WTC11 (cell line): ENCODE results near the gene C2orf15. TPM values are rescaled to one million over a fixed set of nuclear protein-coding genes. Genes with fewer than 3 reads are reported as not detected.
A peak's percentile ranks its signal among the peaks of the same experiment; 100 is the strongest.

Experiments
- ATAC-seq: fragments of 200-7000 bp; cut with Tn5 transposase; 2 replicates; pipeline ENCODE4 v1.10.0; 2021; ENCODE audit warnings: mild to moderate bottlenecking, moderate library complexity
- CTCF ChIA-PET: fragments of 300-600 bp; sonication (Branson Sonifier 250); formaldehyde crosslinking; loops from one replicate; lab custom pipeline; 2021; ENCODE audit warnings: antibody characterized with exemption; lab: Charles Lee
- POLR2A ChIA-PET: fragments of 350-600 bp; sonication (Branson Sonifier 250); formaldehyde crosslinking; loops from one replicate; lab custom pipeline; 2021; ENCODE audit warnings: antibody characterized with exemption; lab: Charles Lee
- DNase-seq: peaks from one replicate; pipeline ENCODE4 v3.0.0; 2021; ENCODE audit warnings: low spot score
- H3K27ac Mint-ChIP-seq: 2 replicates; pipeline ENCODE4 v1.8.0; 2021; ENCODE audit warnings: mixed read lengths
- H3K27me3 Mint-ChIP-seq: 2 replicates; pipeline ENCODE4 v1.8.0; 2021; ENCODE audit warnings: low read depth, mild to moderate bottlenecking, moderate library complexity, mixed read lengths
- H3K36me3 Mint-ChIP-seq: 2 replicates; pipeline ENCODE4 v1.8.0; 2021; ENCODE audit warnings: mixed read lengths
- H3K4me1 Mint-ChIP-seq: 2 replicates; pipeline ENCODE4 v1.8.0; 2022; ENCODE audit warnings: mixed read lengths
- H3K4me3 Mint-ChIP-seq: 2 replicates; pipeline ENCODE4 v1.8.0; 2021; ENCODE audit warnings: mild to moderate bottlenecking, moderate library complexity, mixed read lengths
- H3K9me3 Mint-ChIP-seq: 2 replicates; pipeline ENCODE4 v1.8.0; 2021; ENCODE audit warnings: mixed read lengths
- EMX1 ChIP-seq: fragments of 250-450 bp; sonication (Bioruptor Pico); IDR thresholded peaks from 2 replicates; pipeline ENCODE4 v1.8.0; 2021; ENCODE audit warnings: mild to moderate bottlenecking
- ESRRA ChIP-seq: sonication (generic); formaldehyde crosslinking; IDR thresholded peaks from 2 replicates; pipeline ENCODE4 v1.8.1; 2022; ENCODE audit warnings: mild to moderate bottlenecking, missing genetic modification reagents, borderline replicate concordance
- ETV6 ChIP-seq: sonication (generic); formaldehyde crosslinking; IDR thresholded peaks from 2 replicates; pipeline ENCODE4 v1.8.1; 2022; ENCODE audit warnings: mild to moderate bottlenecking, missing genetic modification reagents
- FOXK1 ChIP-seq: sonication (generic); formaldehyde crosslinking; IDR thresholded peaks from 2 replicates; pipeline ENCODE4 v1.8.0; 2022; ENCODE audit warnings: mild to moderate bottlenecking, moderate library complexity, missing genetic modification reagents
- GABPB1 ChIP-seq: sonication (generic); formaldehyde crosslinking; IDR thresholded peaks from 2 replicates; pipeline ENCODE4 v1.8.1; 2023; ENCODE audit warnings: mild to moderate bottlenecking, missing genetic modification reagents
- GTF2I ChIP-seq: fragments of 250-450 bp; sonication (Bioruptor Pico); conservative IDR thresholded peaks from 2 replicates; pipeline ENCODE4 v1.4.0; 2021; ENCODE audit warnings: mild to moderate bottlenecking
- KAT7 ChIP-seq: sonication (generic); formaldehyde crosslinking; IDR thresholded peaks from 2 replicates; pipeline ENCODE4 v1.8.1; 2023; ENCODE audit warnings: missing genetic modification reagents, mild to moderate bottlenecking, borderline replicate concordance
- NFE2L1 ChIP-seq: sonication (generic); formaldehyde crosslinking; IDR thresholded peaks from 2 replicates; pipeline ENCODE4 v1.8.1; 2023; ENCODE audit warnings: missing genetic modification reagents
- RELA ChIP-seq: sonication (generic); formaldehyde crosslinking; IDR thresholded peaks from 2 replicates; pipeline ENCODE4 v1.8.1; 2022; ENCODE audit warnings: missing genetic modification reagents, mild to moderate bottlenecking, borderline replicate concordance
- RORB ChIP-seq: fragments of 250-450 bp; sonication (Bioruptor Pico); IDR thresholded peaks from 2 replicates; pipeline ENCODE4 v1.9.0; 2021; ENCODE audit warnings: mild to moderate bottlenecking
- ZNF138 ChIP-seq: sonication (generic); formaldehyde crosslinking; conservative IDR thresholded peaks from 2 replicates; pipeline ENCODE4 v1.8.1; 2022; ENCODE audit warnings: mild to moderate bottlenecking, moderate library complexity, missing genetic modification reagents
- ZNF219 ChIP-seq: sonication (generic); formaldehyde crosslinking; IDR thresholded peaks from 2 replicates; pipeline ENCODE4 v1.8.0; 2023; ENCODE audit warnings: missing genetic modification reagents, mild to moderate bottlenecking, borderline replicate concordance
- total RNA-seq: library from RNA; stranded (reverse); gene quantifications from 3 replicates; pipeline ENCODE4 v1.2.3, GENCODE V29; 2021
- TF ChIP-seq, protein P1 (sequence below): sonication (generic); formaldehyde crosslinking; IDR thresholded peaks from 2 replicates; pipeline ENCODE4 v1.8.1; 2023; ENCODE audit warnings: mild to moderate bottlenecking, moderate library complexity, missing genetic modification reagents
- TF ChIP-seq, protein P2 (sequence below): sonication (generic); formaldehyde crosslinking; IDR thresholded peaks from 2 replicates; pipeline ENCODE4 v1.8.1; 2023; ENCODE audit warnings: mild to moderate bottlenecking, missing genetic modification reagents, borderline replicate concordance
- TF ChIP-seq, protein P3 (sequence below): sonication (generic); formaldehyde crosslinking; IDR thresholded peaks from 2 replicates; pipeline ENCODE4 v1.8.0; 2023; ENCODE audit warnings: mild to moderate bottlenecking, missing genetic modification reagents
- TF ChIP-seq, protein P4 (sequence below): sonication (generic); formaldehyde crosslinking; IDR thresholded peaks from 2 replicates; pipeline ENCODE4 v1.8.1; 2023; ENCODE audit warnings: mild to moderate bottlenecking, missing genetic modification reagents, moderate library complexity
- TF ChIP-seq, protein P5 (sequence below): sonication (generic); formaldehyde crosslinking; IDR thresholded peaks from 2 replicates; pipeline ENCODE4 v1.8.1; 2023; ENCODE audit warnings: mild to moderate bottlenecking, missing genetic modification reagents
- TF ChIP-seq, protein P6 (sequence below): sonication (generic); formaldehyde crosslinking; IDR thresholded peaks from 2 replicates; pipeline ENCODE4 v1.8.0; 2022; ENCODE audit warnings: mild to moderate bottlenecking, missing genetic modification reagents
- TF ChIP-seq, protein P7 (sequence below): sonication (generic); formaldehyde crosslinking; conservative IDR thresholded peaks from 2 replicates; pipeline ENCODE4 v1.8.1; 2023; ENCODE audit warnings: mild to moderate bottlenecking, low read depth, missing genetic modification reagents, moderate library complexity
- TF ChIP-seq, protein P8 (sequence below): sonication (generic); formaldehyde crosslinking; IDR thresholded peaks from 2 replicates; pipeline ENCODE4 v1.8.0; 2022; ENCODE audit warnings: mild to moderate bottlenecking, missing genetic modification reagents

C2orf15 gene
- total RNA-seq, 1 experiment from 2014 or later = 6.1 TPM

DNA sequence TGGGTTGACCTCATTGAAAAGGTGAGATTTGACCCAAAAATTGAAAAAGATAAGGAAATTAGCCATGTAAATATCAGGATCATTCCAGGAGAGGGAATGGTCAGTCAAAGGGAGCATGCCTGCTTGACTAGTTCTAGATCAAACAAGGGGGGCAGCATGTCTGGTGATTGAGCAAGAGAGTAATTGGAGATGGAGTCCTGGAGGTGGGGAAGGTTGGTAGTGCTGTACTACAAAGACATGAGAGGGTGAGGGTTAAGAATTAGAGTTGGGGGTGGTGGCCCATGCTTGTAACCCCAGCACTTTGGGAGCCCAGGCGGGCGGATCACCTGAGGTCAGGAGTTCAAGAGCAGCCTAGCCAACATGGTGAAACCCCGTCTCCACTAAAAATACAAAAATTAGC is 41.5 kb downstream of the C2orf15 start:
- ChIA-PET POLR2A (no interaction called here), CTCF (no interaction called here)
- H3K4me1 Mint-ChIP-seq = peaks cover 22% of the 10 kb centered on the region
- DNase-seq (no peak), ATAC-seq (no peak)
- peak overlapping the region; percentile 4 for H3K4me3 Mint-ChIP-seq
- H3K27ac Mint-ChIP-seq = no peak overlapping the region
- H3K27me3 Mint-ChIP-seq = no peaks in the 10 kb centered on the region
- TF ChIP-seq, protein P1, sequence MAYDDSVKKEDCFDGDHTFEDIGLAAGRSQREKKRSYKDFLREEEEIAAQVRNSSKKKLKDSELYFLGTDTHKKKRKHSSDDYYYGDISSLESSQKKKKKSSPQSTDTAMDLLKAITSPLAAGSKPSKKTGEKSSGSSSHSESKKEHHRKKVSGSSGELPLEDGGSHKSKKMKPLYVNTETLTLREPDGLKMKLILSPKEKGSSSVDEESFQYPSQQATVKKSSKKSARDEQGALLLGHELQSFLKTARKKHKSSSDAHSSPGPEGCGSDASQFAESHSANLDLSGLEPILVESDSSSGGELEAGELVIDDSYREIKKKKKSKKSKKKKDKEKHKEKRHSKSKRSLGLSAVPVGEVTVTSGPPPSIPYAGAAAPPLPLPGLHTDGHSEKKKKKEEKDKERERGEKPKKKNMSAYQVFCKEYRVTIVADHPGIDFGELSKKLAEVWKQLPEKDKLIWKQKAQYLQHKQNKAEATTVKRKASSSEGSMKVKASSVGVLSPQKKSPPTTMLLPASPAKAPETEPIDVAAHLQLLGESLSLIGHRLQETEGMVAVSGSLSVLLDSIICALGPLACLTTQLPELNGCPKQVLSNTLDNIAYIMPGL (CRISPR knock-in tag) = no peak
- no peak for TF ChIP-seq ZNF219
- TF ChIP-seq, protein P2, sequence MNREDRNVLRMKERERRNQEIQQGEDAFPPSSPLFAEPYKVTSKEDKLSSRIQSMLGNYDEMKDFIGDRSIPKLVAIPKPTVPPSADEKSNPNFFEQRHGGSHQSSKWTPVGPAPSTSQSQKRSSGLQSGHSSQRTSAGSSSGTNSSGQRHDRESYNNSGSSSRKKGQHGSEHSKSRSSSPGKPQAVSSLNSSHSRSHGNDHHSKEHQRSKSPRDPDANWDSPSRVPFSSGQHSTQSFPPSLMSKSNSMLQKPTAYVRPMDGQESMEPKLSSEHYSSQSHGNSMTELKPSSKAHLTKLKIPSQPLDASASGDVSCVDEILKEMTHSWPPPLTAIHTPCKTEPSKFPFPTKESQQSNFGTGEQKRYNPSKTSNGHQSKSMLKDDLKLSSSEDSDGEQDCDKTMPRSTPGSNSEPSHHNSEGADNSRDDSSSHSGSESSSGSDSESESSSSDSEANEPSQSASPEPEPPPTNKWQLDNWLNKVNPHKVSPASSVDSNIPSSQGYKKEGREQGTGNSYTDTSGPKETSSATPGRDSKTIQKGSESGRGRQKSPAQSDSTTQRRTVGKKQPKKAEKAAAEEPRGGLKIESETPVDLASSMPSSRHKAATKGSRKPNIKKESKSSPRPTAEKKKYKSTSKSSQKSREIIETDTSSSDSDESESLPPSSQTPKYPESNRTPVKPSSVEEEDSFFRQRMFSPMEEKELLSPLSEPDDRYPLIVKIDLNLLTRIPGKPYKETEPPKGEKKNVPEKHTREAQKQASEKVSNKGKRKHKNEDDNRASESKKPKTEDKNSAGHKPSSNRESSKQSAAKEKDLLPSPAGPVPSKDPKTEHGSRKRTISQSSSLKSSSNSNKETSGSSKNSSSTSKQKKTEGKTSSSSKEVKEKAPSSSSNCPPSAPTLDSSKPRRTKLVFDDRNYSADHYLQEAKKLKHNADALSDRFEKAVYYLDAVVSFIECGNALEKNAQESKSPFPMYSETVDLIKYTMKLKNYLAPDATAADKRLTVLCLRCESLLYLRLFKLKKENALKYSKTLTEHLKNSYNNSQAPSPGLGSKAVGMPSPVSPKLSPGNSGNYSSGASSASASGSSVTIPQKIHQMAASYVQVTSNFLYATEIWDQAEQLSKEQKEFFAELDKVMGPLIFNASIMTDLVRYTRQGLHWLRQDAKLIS (CRISPR knock-in tag) = no peak
- TF ChIP-seq, protein P3, sequence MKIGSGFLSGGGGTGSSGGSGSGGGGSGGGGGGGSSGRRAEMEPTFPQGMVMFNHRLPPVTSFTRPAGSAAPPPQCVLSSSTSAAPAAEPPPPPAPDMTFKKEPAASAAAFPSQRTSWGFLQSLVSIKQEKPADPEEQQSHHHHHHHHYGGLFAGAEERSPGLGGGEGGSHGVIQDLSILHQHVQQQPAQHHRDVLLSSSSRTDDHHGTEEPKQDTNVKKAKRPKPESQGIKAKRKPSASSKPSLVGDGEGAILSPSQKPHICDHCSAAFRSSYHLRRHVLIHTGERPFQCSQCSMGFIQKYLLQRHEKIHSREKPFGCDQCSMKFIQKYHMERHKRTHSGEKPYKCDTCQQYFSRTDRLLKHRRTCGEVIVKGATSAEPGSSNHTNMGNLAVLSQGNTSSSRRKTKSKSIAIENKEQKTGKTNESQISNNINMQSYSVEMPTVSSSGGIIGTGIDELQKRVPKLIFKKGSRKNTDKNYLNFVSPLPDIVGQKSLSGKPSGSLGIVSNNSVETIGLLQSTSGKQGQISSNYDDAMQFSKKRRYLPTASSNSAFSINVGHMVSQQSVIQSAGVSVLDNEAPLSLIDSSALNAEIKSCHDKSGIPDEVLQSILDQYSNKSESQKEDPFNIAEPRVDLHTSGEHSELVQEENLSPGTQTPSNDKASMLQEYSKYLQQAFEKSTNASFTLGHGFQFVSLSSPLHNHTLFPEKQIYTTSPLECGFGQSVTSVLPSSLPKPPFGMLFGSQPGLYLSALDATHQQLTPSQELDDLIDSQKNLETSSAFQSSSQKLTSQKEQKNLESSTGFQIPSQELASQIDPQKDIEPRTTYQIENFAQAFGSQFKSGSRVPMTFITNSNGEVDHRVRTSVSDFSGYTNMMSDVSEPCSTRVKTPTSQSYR = no peak
- TF ChIP-seq ESRRA (CRISPR knock-in tag) = no peak
- TF ChIP-seq, protein P4, sequence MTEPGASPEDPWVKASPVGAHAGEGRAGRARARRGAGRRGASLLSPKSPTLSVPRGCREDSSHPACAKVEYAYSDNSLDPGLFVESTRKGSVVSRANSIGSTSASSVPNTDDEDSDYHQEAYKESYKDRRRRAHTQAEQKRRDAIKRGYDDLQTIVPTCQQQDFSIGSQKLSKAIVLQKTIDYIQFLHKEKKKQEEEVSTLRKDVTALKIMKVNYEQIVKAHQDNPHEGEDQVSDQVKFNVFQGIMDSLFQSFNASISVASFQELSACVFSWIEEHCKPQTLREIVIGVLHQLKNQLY = no peak
- TF ChIP-seq, protein P5, sequence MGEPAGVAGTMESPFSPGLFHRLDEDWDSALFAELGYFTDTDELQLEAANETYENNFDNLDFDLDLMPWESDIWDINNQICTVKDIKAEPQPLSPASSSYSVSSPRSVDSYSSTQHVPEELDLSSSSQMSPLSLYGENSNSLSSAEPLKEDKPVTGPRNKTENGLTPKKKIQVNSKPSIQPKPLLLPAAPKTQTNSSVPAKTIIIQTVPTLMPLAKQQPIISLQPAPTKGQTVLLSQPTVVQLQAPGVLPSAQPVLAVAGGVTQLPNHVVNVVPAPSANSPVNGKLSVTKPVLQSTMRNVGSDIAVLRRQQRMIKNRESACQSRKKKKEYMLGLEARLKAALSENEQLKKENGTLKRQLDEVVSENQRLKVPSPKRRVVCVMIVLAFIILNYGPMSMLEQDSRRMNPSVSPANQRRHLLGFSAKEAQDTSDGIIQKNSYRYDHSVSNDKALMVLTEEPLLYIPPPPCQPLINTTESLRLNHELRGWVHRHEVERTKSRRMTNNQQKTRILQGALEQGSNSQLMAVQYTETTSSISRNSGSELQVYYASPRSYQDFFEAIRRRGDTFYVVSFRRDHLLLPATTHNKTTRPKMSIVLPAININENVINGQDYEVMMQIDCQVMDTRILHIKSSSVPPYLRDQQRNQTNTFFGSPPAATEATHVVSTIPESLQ (CRISPR knock-in tag) = no peak
- H3K9me3 Mint-ChIP-seq = 0 out of 2 replicates have a peak, but pooled peaks cover 5% of the 10 kb centered on the region
- H3K36me3 Mint-ChIP-seq = peaks cover 9% of the 10 kb centered on the region; the same call in 1 of the 2 replicates

DNA sequence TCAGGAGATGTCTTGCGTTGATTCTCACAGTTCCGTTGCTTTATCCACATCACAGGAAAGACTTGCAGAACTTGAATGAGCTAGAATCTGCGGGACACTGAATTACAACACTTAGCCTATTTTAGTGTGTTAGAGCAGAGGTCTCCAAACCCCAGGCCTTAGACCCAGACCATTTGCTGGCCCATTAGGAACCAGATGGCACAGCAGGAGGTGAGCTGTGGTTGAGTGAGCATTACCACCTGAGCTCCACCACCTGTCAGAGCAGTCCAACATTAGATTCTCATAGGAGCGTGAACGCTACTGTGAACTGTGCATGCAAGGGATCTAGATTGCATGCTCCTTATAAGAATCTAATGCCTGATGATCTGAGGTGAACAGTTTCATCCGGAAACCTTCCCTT is 43.3 kb downstream of the C2orf15 start:
- Mint-ChIP-seq H3K36me3 (peaks cover 23% of the 10 kb centered on the region), H3K4me3 (no peak overlapping the region), H3K4me1 (peaks cover 17% of the 10 kb centered on the region), H3K9me3 (0 out of 2 replicates have a peak, but pooled peaks cover 5% of the 10 kb centered on the region), H3K27me3 (no peaks in the 10 kb centered on the region), H3K27ac (no peak overlapping the region)
- CTCF ChIA-PET = no interaction called here
- DNase-seq (no peak), ATAC-seq (no peak)
- POLR2A ChIA-PET = no interaction called here
- no peak for TF ChIP-seq KAT7 (CRISPR knock-in tag)
- TF ChIP-seq RORB = no peak
- no peak for TF ChIP-seq RELA
- TF ChIP-seq, protein P6, sequence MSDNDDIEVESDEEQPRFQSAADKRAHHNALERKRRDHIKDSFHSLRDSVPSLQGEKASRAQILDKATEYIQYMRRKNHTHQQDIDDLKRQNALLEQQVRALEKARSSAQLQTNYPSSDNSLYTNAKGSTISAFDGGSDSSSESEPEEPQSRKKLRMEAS = no peak
- no peak for TF ChIP-seq GABPB1
- TF ChIP-seq EMX1 (CRISPR knock-in tag) = no peak
- TF ChIP-seq, protein P7, sequence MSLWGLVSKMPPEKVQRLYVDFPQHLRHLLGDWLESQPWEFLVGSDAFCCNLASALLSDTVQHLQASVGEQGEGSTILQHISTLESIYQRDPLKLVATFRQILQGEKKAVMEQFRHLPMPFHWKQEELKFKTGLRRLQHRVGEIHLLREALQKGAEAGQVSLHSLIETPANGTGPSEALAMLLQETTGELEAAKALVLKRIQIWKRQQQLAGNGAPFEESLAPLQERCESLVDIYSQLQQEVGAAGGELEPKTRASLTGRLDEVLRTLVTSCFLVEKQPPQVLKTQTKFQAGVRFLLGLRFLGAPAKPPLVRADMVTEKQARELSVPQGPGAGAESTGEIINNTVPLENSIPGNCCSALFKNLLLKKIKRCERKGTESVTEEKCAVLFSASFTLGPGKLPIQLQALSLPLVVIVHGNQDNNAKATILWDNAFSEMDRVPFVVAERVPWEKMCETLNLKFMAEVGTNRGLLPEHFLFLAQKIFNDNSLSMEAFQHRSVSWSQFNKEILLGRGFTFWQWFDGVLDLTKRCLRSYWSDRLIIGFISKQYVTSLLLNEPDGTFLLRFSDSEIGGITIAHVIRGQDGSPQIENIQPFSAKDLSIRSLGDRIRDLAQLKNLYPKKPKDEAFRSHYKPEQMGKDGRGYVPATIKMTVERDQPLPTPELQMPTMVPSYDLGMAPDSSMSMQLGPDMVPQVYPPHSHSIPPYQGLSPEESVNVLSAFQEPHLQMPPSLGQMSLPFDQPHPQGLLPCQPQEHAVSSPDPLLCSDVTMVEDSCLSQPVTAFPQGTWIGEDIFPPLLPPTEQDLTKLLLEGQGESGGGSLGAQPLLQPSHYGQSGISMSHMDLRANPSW = no peak
- TF ChIP-seq GTF2I = no peak
- TF ChIP-seq ETV6 (CRISPR knock-in tag) = no peak
- no peak for TF ChIP-seq FOXK1 (CRISPR knock-in tag)
- no peak for TF ChIP-seq ZNF138 (CRISPR knock-in tag)
- TF ChIP-seq, protein P8, sequence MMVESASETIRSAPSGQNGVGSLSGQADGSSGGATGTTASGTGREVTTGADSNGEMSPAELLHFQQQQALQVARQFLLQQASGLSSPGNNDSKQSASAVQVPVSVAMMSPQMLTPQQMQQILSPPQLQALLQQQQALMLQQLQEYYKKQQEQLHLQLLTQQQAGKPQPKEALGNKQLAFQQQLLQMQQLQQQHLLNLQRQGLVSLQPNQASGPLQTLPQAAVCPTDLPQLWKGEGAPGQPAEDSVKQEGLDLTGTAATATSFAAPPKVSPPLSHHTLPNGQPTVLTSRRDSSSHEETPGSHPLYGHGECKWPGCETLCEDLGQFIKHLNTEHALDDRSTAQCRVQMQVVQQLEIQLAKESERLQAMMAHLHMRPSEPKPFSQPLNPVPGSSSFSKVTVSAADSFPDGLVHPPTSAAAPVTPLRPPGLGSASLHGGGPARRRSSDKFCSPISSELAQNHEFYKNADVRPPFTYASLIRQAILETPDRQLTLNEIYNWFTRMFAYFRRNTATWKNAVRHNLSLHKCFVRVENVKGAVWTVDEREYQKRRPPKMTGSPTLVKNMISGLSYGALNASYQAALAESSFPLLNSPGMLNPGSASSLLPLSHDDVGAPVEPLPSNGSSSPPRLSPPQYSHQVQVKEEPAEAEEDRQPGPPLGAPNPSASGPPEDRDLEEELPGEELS (CRISPR knock-in tag) = no peak
- TF ChIP-seq NFE2L1 = no peak
